ENCODE data around the gene ATP5ME.
A peak's percentile ranks its signal among the peaks of the same experiment; 100 is the strongest.
"Not testable (repeated sequence)": the region's sequence is repeated elsewhere in the genome, so short reads cannot be mapped to it uniquely, and the experiment has no call there.

ATP5ME gene

GRCh38 chr4:704971-705277 lies 30.8 kb upstream of the ATP5ME start:
- DNase-seq, result no peak

DNA sequence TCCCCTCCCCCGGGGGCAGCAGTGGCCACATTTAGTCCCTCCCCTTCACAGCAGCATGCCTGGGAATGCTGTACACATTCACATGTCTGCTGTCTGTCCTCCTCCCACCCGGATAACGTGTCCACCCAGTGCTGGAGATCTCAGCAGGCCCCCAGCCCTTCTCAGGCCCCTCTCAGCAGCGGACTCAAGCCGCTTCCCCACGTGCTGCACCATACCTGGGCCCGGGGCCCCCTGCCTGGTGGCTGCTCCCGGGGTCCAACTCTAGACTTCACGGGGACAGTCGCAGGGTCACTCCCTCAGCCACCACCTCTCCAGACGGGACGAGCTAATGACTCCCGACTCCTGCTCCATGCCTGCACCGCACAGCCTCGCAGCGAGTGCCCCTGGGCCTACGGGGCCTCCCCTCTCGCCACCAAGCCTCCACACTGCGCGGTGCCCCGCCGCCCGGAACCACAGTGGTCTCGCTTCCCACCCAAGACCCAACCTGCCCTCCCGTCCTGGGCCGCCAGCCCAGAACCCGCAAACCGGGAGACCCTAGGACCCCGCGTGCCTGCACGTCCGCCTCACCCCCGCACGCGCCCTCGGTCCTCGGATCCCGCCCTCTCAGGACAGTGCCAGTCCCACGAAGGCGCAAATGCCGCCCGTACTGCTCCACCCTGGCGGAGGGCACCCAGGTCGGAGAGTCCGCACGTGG lies 30.3 kb upstream of the ATP5ME start:
- DNase-seq, result no peak

DNA sequence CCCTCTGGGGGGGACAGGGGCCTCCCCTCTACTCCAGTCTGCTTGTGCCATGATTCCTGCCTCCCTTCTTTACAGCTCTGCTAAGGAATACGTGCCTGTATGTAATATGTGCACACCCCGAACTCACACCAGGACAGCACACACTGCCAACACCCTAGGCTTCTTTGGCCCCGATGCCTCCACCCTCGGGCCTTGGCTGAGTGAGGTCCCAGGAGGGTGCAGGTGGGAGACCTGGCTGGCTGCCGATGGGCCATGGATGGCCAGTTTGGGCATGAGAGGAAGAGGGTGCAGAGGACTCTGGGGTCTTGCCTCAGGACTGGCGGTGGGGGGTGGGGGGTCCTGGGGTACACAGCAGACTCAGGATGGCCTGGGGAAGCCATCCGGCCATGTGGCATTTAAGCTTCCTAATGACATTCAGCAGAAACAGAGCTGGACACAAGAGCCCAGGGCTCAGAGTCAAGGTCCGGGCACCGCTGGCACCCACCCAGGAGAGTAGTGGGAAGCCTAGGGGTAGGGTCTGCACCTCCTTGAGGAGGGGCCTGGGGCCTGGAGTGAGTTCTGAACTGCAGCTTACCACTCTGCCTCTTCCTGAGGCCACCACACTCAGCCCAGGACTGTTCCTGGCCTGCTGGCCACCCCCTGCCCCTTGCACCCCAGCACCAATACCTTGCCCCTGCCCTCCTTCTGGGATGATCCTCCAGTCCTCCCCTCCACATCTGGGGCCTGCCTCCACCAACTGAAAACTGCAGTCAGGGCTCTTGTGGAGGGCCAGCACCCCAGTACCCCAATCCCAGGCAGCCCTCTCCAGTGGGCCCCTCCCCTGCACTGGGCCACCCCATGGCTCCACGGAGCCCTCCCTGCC lies 29.5 kb upstream of the ATP5ME start:
- DNase-seq, result no peak

GRCh38 chr4:702618-703048 lies 28.6 kb upstream of the ATP5ME start:
- DNase-seq, result no peak

DNA sequence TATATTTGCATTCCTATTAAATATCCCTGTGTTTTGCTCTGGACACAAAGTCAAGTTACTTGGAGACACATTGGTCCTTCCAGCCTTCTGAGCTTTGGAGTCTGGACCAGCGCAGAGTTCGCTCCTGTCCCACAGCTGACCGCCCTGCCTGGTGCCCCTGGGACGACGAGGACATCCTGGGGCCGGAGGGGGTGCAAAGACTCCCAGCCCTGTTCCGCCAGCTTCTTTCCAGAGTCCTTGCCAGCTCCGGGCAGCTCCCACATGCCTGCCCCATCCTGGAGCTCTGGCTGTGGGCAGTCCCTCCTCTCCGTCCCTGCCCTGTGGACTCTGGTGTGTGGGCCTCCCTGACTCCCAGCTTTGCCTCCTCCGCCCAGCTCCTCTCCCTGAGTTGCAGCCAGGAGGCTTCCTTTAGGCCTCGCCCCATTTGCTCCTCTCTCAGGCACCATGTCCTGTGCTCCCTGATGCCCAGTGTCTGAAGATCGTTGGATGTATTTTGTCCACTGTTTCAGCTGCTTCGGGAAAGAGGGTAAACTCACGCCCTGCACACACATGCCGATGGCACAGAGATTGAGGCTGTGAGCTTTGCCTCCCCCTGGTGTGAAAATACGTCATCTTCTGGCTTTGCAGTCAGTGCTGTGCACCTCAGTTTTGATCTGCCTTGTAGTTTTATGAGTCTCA lies 26.6 kb upstream of the ATP5ME start:
- no peak for DNase-seq

GRCh38 chr4:699816-700580 lies 25.9 kb upstream of the ATP5ME start:
- DNase-seq, result no peak

- DNase-seq, result not testable (repeated sequence)
These were observed 20.4 kb upstream of the ATP5ME start for GRCh38 chr4:694341-694940.

GRCh38 chr4:692771-693554 lies 18.9 kb upstream of the ATP5ME start:
- DNase-seq, result no peak

GRCh38 chr4:689723-690122 lies 15.6 kb upstream of the ATP5ME start:
- DNase-seq, result no peak

- DNase-seq, result no peak
These were observed 15.0 kb upstream of the ATP5ME start, which contains the start of gene SLC49A3 for GRCh38 chr4:688854-689681. Gene SLC49A3 (minus strand): TSS chr4:689151. CDS start chr4:689127, 24 bp downstream.

- DNase-seq, result no peak
These were observed 14.1 kb upstream of the ATP5ME start for GRCh38 chr4:687971-688853.

DNA sequence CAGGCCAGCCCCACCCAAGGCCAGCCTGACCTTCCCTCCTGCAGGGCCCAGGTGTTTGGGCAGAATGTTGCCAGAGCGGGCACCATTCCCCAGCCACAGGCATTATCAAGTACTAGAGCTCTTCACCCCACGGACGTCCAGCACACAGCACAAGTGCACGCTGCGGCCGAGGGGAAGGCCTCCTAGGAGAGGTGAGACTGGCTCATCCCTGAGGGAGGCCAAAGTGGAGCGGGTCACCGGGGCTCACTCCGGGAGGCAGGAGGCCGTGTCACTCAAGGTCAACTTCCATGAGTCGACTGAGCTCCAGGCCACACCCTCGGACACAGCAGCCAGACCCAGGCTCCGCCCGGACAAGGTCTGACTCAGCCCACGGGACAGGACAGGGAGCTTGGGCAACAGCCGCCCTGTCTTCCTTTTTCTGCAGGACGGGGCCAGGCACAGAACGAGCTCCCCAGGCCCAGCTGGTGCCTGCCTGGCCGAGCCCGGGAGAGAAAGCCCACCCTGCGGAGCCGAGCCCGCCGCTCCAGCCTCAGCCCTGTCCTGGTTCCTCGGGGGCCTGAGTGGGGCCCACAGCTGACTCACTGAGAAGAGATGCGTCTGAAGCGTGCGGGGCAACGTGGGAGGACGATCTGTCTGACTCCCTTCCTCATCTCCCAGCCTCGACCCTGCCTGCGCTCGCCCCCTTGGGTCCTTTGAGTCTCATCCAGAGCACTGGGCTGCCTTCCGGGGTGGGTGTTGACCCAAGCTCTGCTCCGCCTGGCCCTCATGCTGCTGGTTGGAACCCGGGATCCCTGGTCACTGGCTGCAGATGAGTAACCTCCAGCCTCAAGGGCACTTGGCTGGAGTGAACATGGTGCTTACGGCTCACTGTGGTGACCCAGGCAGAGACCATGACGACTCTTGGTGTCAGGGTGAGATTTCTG lies 13.2 kb upstream of the ATP5ME start:
- DNase-seq, result no peak

DNA sequence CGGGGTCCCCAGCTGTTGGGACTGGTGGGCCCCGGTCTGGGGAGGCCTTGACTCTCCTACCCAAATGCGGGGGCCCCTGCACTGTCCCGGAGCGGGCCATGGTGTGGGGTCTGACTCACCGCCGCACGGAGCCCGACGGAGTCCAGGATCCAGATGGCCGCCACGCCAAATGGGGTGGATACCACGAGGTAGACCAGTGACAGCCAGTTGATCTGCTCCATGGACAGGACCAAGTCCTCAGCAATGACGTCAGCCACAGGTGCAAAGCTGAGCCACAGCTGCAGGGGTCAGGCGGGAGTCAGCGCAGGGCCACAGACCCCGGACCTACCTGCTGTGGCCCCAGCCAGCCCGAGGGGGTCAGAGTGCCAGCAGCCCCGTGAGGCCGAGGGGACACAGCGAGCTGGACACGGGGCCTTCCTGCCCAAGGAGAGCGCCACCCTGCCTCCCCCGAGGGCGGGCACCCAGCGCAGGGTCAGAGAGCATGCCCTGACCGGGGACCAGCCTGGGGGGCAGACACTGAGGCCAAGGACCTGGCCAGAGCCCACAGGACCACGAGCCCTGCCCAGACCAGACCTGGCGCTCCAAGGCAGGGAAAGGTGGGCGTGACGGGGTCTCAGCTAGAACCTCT lies 12.5 kb upstream of the ATP5ME start:
- DNase-seq, result no peak

- DNase-seq, result no peak
These were observed 11.8 kb upstream of the ATP5ME start for GRCh38 chr4:685679-686412.

DNA sequence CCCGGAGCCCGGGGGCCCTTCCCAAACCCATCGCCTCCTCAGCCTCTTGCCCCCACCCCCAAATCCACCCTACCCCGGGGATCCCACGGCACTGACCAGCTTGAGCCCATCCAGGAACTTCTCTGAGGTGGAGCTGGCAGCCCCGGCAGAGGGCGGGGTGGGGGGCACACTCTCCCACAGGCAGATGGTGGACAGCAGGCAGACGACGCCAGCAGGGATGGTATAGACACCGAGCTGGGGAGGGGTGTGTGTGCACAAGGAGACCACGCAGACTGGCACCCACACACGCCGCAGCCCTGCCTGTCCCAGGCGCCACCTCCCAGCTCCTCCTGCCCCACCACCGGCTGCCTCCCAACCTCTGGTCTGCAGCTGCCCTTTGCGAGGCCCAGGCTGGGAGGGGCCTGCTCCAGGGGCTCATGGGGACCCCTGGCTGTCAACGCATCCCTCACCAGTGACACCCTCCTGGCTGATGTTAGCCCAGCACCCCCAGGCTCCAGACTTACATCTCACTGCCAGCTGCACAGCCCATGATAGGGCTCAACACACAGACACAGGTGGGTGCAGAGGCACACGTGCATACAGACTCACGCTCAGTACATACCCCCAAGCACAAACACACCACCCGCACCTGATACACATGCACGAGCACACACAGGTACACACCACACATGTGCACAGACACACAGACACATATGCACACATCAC lies 10.7 kb upstream of the ATP5ME start:
- no peak for DNase-seq

DNA sequence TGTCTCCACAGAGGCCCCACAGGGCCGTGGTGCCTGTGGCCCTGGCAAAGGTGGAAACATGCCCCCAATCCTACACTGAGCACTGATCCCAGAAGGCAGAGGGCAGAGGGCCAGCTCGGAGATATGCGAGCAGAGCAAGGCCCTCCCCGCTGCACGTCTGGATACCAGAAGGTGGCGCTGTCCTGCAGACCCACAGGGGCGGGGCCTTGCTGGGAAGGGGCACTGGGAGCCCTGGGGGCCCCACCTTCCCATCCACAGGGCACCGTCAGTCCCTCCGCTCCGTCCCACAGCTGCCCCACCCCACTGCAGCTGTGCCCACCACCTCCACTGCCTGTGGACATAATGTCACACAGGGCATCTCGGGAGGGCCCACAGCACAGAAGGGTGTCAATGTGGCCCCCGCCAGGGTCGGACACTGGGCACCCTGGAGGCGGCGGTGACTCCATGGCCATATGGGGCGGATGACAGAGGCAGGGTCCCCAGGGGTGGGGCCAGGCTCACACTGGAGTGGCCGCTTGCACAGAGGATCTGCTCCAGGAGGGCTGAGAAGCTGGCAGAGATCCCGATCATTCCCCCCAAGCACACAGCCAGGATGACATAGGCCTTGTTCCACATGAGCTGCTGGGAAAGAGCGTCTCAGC lies 10.0 kb upstream of the ATP5ME start:
- peak; percentile 73 for DNase-seq

All from eye (tissue), 1 donor.